HG02759 (cell line): ENCODE results near the gene UMODL1.

ENCODE experiments used
- ATAC-seq: cut with Tn5 transposase; IDR thresholded peaks from one replicate; pipeline ENCODE4 v1.9.1; 2021; ENCODE audit warnings: mild to moderate bottlenecking, moderate library complexity; ENCODE audit not compliant: unreplicated experiment

UMODL1 gene

DNA sequence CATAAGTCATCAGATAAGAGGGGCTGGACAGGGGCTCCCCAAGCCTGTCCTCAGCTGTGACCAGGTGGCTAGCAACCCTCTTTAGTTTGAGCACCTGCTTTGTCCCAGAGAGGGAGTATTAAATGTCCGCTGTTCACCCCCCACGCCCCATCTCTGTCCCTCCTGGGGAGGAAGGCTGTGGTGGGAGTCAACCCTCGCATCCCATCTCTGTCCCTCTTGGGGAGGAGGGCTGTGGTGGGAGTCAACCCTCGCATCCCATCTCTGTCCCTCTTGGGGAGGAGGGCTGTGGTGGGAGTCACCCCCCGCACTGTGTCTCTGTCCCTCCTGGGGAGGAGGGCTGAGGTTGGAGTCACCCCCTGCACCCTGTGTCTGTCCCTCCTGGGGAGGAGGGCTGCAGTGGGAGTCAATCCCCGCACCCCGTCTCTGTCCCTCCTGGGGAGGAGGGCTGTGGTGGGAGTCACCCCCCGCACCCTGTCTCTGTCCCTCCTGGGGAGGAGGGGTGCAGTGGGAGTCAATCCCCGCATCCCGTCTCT is 75.2 kb downstream of the UMODL1 start:
- ATAC-seq = no peak

DNA sequence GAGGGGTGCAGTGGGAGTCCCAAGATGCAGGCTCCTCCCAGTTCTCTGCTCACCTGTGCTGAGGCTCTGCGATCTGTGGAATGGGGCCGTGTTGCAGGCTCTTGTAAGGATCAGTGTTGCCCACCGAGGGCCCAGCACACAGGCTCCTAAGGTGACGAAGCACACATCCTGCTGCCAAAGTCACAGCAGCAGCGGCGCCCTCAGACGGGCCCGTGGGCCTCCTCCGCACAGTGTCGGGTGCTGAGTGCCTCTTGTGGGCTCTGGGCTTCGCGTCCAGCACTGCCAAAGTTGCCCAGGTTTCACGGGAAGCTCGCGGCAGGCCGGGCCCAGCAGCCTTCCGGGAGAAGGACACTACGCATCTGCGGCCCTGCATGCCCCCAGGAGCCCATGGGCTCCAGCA is 75.7 kb downstream of the UMODL1 start:
- no peak for ATAC-seq

DNA sequence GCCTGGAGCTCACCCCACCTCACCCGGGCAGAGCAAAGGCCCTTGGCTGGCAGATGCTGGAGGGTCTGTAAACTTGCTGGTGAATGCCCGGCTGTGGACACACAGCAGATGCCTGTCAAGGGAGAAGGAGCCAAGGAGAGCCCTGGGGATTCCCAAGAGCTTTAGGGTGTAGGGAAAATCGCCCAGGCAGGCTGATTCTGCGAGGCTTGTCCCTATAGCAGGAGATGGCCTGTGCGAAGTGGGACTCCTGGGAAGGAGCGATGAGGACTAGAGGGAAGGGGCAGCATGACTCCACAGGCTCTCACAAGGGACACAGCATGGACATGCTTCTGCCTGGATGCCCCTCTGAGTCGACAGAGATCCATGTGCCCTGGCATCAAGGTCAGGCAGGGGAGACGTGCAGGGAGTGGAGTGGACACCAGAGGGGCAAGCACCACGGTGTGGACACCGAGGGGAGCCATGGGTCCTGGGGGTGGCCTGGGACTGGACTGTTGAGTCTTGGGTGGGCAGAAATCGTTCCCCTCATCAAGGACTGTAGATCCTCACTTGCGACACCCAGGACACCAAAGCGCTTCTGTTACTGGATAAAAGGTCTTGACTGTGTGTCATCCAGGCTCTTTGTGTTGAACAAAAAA is 76.4 kb downstream of the UMODL1 start:
- ATAC-seq = no peak

DNA sequence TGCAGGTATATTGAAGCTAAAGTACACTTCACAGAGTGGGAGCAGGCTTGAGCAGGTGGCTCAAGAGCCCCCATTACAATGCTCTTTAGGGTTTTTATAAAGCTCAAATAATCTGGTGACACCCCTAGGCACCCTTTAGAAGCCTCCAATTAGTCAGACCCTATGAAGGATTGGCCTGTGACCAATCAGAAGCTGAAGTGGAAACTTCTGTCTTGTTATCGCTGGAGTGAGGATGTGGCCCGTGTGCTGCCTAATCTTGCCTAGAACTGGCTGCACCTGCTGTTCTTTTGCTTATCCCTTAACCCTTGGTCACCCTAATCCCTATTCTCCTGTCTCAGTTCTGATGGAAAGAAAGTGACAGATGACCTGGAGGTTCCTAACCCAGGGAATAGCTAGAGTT is 77.0 kb downstream of the UMODL1 start:
- ATAC-seq = no peak

DNA sequence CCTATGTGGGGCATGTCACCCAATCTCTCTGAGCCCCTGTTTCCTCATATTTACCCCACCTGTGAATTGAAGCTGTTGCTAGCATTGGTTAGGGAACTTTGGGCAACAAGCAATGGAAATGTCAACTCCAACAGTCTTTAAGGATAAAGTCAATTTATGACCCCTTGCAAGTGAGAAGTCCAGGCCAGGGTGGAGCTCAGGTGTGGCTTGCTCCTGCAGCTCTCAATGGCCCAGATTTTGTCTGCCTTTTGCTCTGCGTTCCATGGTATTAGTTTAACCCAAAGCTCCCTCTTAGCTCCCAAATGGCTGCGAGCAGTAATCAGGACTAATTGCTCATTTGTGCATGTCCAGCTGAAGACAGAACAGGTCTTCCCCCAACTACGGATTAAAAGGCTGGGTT is 77.5 kb downstream of the UMODL1 start:
- no peak for ATAC-seq

DNA sequence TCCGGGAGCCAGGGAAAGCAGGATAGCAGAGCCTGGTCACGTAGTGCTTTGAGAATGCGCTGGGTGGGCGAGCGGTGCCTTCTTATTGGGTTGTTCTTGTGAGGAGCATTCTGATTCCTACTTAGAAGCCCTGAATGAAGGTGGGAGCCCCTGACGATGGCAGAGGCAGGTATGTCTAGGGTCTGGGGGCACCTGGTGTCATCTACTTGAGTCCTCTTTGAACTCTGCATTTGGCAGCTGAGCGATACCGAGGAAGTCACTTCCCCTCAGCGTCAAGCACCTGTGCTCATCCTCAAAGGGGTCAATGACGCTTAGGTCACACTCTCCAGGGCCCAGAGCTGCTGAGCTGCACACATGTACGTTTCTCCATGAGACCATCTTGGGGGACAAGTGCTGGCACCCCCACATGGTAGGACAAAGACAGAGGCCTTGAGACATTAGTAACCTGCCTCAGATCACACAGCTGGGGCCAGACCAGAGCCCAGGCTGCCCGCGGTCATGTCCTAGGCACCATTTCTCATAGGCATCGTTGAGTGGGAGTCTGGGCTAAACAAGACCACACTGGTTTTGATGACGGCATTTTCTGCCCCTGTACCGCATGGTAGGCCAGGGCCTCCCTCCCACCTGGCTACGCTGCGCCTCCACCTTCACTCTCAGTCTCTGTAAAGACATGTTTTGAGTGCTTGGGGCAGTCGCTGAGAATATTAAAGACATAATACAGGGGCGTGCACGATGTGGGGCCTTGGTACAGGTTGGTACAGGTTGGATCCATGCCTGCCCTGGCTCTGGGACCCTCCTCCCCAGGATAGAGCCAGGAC is 78.7 kb downstream of the UMODL1 start:
- ATAC-seq = no peak

DNA sequence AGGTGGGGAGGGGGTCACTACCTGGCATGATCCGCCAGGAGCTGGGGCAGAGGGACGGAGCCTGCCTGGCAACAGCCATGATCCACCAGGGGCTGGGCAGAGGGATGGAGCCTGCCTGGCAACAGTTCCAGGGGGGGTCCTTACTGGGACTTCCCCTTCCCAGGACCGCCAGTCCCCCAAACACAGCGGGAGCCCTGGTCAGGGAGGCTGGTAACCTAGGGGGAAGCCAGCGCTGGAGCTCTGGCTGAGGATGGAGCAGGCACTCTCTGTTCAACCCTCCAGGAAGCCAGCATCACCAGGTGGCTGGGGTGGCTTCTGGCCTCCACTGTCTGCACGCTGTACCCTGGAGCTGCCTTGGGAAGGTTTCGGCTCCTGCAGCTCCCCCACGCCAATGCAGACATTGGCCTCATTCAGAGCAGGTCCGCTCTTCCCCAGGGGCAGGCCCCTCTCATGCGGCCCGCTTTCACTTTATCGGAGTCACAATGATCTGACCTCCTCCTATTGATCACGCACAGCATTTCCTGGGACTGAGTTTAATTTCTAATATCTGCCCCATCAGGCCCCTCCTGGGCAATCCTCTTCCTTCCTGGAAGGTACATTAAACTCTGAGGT is 79.5 kb downstream of the UMODL1 start:
- ATAC-seq = no peak

DNA sequence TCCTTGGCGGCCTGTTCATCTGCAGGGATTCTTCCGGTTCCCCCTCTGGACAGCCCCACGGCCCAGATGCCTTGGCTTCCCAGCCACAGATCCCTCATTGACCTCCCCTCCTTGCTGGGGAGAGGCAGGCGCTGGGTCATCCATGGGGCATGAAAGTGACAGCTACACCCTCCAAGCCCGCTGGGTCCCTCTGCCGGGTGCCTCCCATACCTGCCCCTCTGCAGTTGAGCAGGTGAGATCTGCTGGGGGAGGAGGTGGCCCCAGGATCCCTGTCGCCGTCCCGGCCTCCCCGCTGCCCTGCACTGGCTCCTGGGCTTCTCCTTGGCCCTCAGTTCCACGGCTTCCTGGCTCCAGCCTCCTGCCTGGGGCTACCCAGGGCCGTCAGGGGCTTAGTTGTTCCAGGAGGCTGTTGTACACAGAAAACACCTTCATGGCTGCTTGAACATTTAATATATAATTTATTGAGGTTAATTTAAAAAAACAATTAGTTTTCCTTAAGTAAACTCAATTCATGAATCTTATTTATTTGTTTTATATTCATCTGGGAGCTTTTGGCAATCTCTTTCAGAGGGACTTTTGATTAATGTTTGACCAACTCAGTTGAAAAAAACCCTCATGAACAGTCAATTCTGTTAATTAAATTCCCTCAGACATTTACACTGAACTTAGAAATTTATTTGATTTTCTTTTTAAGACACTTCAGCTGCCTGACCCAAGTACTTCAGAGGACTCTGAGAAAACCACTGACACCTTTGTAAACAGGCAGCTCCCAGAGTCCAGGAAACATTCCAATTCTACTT is 80.2 kb downstream of the UMODL1 start:
- ATAC-seq = no peak

DNA sequence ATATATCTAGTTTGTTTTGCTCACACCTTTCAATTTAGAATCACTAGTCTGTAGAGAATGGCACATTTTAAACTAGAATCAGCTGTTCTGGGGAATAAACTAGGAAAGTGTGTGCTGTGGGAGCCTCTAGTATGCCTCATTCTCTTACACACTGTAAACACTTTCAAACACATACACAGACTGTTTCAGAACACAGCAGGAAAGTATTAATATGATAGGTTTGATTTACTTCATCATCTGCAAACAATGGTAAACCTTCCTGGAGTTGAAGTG is 80.8 kb downstream of the UMODL1 start:
- no peak for ATAC-seq

DNA sequence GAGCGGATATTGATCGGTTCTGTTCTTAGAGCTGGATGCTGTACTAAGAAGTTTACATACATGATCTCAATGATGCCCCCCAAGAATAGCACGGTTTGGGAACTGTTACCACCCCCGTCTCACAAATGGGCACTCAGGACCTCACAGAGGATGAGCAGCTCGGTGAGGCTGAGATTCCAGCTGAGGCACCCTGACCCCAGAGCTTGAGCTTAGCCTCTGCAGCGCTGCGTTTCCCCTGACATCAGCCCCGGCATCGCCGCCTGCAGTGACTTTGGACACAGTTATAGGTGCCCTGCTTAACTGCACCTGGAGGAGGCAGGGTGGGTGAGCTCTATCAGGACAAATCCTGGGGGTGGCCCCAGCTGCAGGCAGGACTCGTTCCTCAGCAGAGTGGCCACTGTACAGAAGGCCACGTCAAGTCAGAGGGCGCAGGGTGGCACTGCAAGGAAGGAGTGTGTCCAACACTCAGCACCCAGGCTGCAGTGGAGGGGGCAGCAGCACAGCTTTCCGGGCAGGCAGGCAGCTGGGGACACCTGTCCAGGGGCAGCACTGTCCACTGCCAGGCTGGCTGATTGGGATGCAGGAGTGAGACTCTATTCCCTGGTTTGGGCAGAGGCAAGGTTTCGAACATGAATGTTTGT is 82.0 kb downstream of the UMODL1 start:
- no peak for ATAC-seq

DNA sequence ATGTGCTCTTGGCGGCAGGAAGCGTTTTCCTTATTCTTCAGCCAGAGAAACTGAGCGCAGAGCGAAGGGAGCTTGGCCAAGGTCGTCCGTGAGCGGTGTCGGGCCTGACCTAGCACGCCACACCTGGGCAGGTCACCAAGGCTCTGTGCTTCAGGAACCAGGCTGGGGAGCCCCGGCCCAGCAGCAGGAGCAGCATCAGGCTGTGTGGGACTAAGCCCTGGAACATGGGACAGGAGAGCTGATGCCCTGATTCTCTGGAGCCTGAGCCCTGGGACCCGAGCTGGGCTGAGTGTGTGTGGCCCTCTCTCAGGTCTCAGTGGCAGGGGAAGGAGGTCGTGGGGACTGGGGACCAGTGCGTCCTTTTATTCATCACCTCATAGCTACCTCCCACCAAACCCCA is 82.6 kb downstream of the UMODL1 start:
- no peak for ATAC-seq

DNA sequence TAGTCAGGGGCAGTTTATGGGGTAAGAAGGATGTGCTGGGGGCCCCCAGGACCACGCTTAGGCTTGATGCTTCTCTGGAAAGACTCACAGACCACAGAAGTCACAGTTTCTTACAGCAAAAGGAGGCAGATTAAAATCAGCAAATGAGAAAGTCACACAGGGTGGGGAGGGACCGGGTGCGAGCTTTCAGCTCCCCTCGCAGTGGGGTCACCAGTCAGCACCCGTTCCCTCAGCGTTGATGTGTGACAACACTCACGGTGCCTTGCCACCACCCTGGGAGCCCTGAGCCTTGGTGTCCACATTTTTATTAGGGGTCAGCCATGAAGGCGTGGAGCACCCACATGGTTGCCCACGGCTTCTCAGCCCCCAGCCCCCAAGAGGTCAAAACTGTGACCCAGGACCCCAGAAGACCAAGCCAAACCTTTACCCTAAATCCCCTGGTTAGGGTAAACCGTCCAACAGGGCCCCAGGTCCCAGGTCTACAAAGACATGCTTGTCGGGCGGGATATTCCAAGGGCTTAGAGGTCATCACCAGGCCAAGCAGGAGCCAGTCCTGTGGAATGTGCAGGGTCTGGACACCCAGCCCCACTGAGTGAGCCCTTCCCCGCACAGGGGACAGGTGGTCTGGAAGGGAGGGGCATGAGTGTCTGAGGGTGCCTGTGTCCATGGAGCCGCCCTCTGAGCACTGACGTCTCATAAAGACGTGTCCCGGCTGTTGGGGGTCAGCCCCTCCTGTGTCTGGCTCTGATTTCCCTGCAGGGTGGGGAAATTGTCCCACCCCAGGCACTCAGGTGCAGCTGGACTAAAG is 83.3 kb downstream of the UMODL1 start:
- ATAC-seq = no peak

DNA sequence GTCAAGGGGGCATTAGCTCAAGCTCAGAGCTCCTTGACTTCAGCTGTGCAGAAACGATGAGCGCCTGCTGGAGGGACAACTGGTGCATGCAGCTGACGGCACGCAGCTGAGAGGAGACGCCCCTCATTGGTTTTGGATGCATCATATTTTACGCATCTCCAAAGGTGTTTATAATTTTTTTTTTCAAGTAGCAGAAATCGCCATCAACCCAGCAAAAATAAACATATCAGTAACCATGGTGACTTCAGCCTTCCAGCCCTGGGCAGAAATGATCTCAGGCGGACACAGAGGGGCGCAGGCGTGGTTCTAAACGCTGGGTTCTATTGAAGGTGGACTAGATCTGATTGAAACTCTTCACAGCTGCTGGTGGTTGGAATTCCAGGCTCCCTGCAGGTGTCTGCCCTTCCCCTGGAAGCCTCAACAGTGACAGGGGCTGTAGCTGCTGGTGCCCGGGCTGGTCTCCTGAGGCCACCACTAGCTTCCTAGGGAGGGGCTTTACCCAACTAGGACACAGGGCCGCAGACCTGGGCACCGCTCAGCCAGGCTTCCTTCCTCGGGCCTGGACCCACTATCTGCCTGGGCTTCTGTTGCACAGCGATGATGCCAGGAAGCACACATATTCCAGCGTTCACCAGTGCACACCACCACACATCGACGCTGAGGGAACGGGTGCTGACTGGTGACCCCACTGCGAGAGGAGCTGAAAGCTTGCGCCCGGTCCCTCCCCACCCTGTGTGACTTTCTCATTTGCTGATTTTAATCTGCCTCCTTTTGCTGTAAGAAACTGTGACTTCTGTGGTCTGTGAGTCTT is 84.1 kb downstream of the UMODL1 start:
- no peak for ATAC-seq

DNA sequence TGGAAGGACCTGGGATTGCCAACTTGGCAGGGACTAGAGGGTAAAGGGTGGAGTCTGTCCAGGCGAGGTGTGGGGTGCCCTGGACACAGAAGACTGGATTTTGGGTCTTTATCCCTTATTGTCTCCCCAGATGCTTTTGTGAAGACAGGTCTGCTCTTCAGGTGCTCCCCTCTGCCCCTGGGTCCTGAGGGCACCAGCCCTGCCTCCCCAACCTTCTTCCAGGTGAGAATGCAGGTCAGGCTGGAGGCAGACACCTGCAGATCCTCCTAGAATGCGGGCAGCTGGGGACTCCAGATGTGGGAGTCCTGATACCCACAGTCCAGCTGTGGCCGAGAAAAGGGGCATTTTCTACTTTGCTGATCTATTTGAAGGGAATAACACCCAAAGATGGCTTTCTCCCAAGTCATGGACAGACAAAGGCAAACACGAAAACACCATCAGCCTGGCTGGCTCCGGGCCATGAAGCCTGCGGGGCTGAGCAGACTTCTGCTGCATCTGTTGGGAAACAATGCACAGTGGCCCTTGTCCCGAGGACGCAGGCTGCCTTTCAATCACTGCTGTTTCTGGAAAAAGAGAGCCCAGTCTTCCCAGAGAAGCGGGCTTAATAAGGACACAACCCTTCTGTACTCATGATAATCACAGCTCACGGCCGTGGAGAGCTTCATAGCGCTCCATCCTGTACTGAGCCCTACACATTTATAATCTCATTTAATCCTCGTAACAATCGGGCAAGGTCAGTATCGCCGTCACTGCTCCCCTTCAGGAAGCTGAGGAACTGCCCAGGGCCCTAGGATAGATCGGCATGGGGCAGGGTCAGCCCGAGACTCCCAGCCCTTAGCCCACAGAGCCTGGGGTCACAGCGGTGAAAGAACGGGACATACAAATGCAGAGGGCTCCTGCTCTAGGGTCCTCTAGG is 85.8 kb downstream of the UMODL1 start:
- no peak for ATAC-seq

DNA sequence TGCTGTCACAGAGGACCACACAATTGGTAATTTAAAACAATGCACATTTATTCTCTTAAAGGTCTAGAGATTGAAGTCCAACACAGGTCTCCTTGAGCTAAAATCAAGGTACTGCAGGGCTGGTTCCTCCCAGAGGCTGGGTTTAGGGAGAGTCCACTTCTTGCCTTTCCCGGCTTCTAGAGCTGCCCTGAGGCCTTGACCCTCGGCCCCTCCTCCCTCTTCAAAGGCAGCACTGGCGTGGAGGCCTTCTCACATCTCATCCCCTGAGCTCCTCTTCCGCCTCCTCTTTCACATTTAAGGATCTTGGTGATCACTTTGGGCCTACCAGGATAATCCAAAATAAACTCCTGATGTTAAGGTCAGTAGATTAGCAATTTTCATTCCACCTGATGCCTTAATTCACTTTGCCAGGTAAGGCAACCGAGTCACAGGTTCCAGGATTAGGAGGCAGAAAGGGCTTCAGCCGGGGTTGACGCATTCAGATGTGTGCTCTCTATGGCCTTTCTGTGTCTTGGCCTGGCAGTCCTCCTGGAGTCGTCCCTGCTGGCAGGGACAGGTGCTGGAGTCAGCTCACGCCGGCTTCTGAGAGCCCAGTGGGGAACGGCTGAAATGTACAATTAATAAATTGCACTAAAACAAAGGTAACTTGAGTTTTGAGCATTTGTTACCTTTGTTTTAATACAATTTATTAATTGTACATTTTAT is 86.6 kb downstream of the UMODL1 start:
- ATAC-seq = no peak

DNA sequence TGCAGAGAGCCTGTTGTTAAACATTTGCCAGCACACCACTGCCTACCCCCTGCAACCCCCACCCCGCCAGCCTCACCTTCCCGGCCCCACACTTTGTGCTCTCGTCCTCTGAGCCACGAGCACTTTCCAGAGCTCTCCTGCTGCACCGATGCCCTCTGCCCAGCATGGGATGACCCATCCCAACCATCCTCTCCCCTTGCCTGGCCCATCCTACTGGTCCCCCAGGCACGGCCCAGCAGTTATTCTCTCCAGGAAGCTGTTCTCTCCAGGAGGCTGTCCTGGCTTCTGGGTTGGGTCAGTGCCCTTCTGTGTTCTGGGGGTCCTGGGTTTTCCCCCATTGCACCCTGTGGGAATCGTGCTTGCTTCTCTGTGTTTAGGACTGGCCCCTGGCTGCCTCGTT is 87.7 kb downstream of the UMODL1 start:
- ATAC-seq = no peak

DNA sequence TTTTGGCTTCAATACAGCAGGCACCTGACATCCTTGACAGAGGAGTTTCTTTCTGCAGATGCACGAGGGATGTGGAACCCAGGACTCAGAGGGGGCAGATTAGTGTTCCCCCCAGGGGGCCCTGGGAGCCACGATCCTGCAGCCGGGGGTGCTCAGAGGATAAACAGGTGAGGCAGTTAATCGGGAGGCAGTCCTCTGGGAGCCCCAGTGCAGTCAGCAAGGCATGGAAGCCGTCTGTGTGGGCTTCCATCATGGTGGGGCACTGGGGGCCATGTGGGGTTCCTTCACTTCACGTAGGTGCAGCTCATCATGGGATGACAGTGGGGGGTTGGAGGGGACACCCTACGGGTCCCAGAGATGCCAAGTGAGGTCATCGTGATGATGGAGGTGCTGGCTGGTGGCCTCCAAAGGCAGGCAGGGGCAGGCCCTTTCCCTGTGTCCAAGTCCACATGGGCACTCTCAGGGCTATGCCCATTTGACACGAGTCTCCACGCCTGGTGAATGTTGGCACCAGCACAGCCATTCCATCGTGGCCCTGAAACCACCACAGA is 88.5 kb downstream of the UMODL1 start:
- ATAC-seq = no peak
